ENCODE measurements around the gene FBXO36.

- TF ChIP-seq GATA2 (IDR thresholded peaks at IDR 0.05; ENCODE audit: low read depth, low read length) (no peak), GATA3 (IDR thresholded peaks at IDR 0.05; ENCODE audit: low read depth, low read length) (no peak)
These were observed 78.0 kb downstream of the FBXO36 start for GRCh38 chr2:230000118-230000841.
